Effector CD8-positive, alpha-beta T cell (primary cell): ENCODE data around the gene ACO1.
"Not testable (repeated sequence)": the region's sequence is repeated elsewhere in the genome, so short reads cannot be mapped to it uniquely, and the experiment has no call there.

Source experiments
- DNase-seq: peaks from one replicate; lab custom pipeline; 2025; lab: John Stamatoyannopoulos, UW
- total RNA-seq, 4 experiments: gene quantifications; one replicate each; lab custom pipeline; 2026; lab: John Stamatoyannopoulos, UW

ACO1 gene
- total RNA-seq, result 18.6 to 26.7 (median 26.0) reads per million in 4 experiments

DNA sequence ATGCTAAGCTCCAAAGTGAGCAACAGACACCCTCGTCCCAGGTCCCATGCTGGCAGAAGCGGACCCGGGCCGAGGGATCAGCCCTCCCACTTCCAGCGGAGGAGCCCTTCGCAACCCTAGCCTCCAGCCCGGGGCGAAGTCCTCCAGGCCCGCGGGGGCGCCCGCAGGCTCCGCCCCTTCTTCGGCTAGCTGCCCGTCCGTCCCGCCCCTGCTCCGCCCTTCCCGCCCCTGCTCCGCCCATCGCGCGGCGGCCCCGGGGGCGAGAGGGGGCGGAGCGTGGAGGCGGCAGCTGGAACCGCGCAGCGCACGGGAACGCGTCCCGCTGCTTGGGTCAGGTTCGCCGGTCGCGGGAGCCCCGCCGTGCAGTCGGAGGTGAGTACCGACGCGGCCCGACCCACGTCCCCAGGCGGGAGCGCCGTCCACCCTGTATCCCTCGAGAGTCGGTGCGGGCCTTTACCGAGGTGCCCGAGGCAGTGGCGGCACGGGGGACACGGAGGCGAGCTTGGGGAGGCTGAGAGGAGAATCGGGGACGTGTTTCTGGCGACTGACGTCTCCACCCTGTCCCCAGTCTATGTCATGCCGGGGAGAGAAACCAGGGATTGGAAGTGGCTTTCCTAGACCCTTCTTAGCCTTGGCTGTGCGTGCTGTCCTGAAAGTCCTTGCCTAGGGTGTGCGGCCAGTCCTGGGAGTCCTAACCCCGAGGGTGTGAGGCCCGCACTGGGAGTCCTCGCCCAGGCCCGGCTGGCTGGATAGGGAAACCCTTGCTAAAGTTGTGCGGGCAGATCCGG is at the start of gene ACO1:
TSS of gene ACO1 (plus strand) at position 280 of the 788 bp plus-strand sequence. CDS start 20,864 bp downstream, outside the sequence.
- peak; percentile 82 for DNase-seq

DNA sequence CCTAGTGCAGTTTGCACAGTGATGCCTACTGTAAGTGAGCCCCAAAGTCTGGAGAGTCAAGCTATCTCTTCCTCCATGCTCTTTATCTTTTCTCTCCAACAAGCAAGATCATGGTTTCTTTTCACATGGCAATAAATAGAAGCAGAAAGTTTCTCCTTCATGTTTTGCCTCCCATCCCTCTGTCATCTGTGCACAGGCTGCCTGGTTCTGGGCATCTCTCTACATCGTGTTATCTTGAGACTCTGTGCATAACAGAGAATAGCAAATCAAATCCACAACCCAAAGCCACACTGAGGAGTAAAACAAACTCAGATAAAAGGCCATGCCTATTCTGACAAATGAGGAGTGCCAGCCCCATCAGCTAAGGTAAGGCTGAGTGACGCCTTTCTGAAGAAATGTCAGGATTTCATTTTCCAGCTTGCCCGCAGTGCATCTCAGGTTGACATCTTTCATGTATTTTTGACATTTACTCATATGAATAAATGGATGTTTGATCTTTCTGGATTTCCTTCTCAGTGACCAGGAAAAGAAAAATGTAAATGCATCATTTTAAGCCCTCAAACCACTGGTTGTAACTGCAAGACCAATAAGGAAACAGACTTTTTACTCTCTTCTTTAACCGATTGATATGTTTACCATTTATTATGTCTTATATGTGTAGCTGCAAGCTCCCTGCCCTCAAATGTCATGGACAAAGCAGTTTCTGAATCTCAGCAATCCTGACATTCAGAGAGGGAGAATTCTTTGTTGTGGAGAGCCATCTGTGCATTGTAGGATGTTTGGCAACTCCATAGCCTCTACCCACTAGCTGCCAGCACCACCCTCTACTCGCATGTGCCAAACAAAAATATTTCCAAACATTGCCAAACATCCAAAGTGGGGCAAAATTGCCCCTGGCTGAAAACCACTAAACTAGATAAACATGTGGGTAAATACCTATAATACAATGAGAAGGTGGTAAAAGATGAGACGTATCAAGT is 49.2 kb upstream of the ACO1 start:
- no peak for DNase-seq

DNA sequence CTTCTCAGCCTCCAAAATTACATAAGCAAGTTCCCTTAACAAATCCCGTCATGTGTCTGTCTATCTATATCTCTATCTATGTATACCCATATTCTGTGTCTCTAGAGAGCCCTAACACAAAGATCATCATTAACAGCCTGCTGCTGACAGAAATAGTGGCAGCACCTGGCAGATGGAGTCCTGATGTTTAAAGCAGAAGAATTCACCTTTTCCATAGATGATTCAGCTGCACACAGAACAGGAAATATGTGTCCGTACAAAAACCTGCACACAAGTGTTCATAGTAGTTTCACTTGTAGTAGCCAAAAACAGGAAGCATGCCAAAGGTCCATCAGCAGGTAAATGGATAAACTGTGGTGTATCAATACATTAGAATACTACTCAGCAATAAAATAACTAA is 45.0 kb upstream of the ACO1 start:
- no peak for DNase-seq

- DNase-seq, result no peak
Observed at GRCh38 chr9:32340361-32340760, 44.1 kb upstream of the ACO1 start.

GRCh38 chr9:32344551-32345182 is 39.8 kb upstream of the ACO1 start:
- no peak for DNase-seq

DNA sequence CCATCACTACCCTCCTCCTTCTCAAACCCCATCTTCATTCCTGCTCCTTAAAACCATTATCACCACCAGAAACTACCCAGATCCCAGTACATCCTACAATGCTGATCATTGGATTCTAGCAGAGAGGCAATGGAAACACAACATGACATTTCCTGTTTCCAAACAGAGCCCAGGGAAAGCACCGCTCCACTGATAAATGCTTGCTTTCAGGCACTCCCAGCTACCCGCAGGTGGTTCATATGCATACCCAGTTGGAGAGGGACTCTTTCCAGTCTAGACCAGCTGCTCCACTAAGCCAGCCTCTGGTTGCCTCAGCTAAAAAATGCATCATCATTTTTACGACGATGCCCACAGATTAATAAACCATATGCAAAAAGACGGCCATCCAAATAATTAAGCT is 39.2 kb upstream of the ACO1 start:
- DNase-seq, result no peak

DNA sequence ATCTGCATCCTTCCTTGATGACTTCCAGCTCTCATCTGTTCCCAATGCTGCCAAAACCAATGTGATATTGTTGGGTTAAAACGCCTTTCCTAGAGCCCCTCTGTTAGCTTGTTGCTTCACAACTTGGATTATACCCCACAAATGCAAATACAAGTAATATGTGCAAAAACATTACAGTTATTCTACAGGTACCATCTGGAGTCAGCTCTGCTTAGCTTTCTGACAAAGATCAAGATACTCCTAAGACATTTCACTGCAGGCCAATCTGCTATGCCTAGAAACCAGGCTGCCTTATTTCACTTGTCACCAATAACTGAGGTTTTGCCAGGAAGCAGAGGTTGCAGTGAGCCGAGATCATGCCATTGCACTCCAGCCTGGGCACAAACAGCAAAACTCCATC is 36.9 kb upstream of the ACO1 start:
- no peak for DNase-seq

DNA sequence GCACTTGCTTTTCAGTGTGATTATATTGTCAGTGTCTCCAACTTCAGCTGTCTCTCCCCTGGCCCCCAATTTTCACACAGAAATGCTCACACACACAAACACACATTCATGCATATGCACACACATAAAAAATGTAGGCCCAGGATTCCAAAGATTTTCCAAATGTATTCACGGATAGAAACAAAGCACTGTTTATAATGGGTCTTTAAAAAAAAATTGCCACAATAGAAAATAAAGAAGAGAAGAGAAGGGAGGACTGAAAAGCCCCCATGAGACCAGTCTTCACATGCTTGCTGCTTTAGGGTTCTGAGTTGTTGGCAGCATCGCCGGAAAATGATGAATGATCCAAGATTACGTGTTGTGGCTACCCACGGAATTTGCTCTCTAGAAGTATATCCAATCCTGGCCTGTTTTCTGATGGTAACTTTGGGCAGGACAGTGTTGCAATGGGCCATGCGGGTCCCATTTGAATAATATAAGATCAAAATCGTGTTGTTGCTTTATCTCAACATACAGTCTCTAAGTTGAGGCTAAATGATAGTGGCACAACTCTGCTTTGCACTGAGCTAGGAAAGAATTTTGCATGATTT is 36.2 kb upstream of the ACO1 start:
- no peak for DNase-seq

DNA sequence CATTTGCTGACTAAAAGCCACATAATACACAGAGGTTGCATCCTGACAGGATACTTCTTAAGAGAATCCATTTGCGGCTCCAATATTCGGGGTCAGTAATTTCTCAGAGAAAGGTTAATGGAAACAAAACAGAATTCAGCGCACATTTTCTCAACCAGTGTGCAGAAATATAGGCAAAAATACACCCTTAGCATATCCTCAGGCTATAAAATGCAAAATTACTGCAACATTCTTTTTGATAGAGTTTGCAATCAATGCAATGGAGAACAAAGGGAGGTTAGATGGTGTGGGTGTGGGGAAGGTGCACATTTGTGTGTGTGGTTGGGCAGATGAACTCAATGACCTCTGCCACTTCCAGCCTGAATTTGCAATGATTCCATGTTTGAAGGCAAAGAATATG is 35.4 kb upstream of the ACO1 start:
- DNase-seq, result no peak

DNA sequence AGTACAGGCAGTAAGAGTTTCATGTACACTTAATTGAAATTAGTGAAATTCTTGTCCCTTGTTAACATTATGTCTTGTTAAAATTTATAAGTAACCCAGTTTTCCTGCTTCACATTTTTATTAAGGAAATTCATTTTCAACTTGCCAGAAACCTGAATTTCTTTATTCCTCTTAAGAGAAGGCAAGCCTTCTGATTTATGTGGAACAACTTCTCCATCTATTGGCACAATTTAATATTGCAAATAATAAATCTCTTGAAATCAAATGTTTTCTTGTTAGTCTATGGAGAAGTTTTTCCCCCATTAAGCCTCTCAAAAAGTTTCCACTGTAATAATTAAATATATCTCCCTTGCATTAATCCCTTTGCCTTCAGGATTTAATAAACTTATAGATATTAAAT is 33.8 kb upstream of the ACO1 start:
- no peak for DNase-seq

DNA sequence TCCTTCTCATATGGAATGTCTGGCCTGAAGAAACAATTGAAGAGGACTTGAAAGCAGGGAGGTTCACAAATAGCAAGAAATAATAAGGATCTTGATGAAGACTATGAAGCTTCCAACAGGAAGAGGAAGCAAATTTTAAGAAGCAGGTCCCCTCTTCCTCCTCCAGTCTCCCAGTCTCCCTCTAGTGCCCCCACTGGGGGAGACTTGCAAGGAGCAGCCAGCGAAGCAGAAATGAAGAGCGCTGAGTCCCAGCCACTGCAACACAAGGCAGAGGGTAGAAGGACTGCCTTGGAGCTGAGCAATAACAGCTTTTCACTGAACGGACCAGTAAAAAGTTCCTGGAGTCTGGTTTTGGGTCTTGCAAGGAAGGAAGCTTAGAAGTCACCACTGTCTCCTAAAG is 32.6 kb upstream of the ACO1 start:
- no peak for DNase-seq

DNA sequence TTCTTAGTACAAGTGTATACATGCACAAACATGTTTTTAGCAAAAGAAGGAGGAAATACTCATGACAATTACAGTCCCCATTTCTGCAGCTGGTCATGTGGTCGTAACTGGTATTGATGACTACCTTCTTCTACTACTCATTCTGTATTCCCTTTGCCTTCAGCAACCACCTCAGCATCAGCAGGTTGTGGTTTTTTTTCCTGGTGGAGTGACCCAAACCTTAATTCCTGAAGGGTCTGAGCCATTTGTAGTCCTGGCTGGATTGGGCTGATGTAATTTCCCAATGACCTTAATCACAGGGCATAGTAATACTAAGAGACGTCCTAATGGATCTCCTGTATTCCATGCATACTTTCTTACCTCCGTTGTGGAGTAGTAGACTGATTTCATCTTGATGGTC is 31.0 kb upstream of the ACO1 start:
- not testable (repeated sequence) for DNase-seq

- no peak for DNase-seq
Observed at GRCh38 chr9:32359452-32359851, 25.0 kb upstream of the ACO1 start.

DNA sequence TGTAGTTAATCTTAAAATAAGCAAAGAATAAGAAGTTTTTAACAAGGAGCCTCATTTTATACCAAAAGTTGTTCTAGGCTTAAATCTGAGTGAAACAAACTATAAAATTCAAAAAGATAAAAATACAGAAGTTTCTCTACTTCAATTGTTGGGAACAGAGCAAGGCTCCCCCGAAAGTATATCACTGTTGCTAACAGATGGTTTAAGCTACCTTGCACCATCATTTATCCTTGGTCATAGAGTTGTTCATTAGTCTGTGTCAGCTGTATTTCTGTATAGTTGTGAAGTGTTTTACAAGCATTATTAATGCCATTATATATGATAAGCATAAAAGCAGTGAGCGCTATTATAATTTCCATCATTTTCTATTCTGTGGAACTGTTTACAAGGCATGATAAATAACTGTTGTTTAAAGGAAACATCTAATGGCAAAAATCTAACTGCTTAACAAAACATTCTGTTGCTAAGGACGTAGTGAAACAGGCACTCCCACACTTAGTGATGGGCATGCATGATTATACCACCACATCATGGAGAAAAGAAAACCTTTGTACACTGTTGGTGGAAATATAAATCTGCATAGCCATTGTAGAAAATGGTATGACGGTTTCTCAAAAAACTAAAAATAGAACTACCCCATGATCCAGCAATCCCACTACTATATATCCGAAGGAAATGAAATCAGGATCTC is 23.3 kb upstream of the ACO1 start:
- no peak for DNase-seq

GRCh38 chr9:32371279-32371678 is 13.2 kb upstream of the ACO1 start:
- DNase-seq, result no peak

GRCh38 chr9:32371679-32372078 is 12.8 kb upstream of the ACO1 start:
- no peak for DNase-seq

DNA sequence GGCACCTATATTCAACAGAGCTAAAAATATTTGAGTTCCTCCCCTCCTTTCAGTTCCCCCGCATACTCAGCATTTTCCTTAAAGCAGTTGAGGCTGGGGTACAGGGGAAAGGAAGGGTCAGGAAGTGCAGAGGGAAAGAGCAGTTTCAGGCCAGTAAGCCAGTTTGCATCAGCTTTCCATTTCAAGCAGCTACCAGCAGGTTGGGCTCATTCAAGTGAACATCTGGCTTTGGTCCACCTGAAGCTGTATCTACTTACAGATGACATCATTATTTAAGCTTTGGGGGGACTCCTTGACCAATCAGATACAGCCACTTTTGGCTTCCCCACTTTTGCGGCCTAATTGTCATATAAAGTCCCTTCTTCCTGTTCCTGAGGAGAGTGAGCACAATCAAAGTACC is 8.2 kb upstream of the ACO1 start:
- DNase-seq, result no peak

DNA sequence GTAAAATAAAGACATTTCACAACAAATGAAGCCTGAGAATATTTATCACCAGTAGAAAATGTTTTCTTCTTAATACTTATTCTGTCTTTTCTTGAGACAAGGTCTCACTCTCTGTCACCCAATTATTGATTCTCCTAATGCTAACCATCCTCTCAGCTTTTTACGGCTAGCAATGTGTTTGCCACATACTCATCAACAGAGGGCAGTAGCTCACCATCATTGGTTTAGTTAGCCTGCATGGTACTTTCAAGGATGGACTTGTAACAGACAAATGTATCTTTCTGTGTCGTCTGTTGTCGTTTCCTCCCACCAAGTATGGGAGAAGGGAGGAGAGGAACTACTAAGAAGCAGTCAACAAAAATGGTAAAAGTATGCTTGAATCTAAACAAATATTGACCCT is 5.9 kb upstream of the ACO1 start:
- DNase-seq, result no peak

DNA sequence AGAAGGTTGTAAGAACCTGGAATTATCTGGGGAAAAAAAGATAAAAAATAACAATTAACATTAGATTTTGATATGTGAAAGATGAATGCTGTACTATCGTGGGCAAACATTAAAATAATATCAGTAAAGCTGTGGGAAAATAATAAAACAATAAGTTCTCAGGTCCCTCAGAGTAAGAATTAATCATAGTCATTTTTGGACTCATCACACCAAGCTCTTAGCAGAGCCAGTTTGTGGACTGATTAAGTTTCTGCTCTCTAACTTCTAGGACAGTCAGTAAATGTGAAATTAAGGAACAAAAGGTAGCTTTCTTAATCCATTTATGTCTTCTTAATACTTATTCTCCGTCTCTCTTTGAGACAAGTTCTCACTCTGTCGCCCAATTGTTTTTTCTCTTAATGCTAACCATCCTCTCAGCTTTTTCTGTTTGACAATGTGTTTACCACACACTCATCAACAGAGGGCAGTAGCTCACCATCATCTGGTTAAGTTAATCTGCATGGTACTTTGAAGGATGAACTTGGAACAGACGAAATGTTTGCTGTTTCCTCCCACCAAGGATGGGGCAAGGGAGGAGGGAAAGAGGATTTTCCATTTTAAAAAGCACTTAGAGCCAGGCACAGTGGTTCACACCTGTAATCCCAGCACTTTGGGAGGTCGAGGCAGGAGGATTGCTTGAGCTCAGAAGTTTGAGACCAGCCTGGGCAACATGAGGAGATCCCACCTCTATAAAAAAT is 5.3 kb upstream of the ACO1 start:
- DNase-seq, result peak; percentile 27

DNA sequence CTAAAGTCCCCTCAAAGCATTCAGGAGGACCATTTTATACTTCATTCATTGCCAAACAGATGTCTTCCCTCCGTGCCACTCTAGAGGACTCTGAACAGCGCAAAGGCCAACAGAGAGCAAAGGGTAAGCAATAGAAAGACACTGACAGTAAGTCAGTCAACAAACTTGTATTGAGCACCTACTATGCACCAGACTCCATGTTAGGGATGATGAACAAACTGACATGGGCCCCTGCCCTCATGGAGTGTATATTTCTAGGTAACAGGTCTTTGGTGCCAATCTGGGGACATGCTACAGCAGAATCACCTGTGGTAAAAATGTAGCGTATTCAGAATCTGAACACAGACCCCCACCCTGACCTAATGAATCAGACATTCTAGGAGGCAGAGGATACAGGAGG is 3.5 kb upstream of the ACO1 start:
- DNase-seq, result no peak
